ENCODE data around the gene PIK3CB.
"Not testable (repeated sequence)": the region's sequence is repeated elsewhere in the genome, so short reads cannot be mapped to it uniquely, and the experiment has no call there.

PIK3CB gene

DNA sequence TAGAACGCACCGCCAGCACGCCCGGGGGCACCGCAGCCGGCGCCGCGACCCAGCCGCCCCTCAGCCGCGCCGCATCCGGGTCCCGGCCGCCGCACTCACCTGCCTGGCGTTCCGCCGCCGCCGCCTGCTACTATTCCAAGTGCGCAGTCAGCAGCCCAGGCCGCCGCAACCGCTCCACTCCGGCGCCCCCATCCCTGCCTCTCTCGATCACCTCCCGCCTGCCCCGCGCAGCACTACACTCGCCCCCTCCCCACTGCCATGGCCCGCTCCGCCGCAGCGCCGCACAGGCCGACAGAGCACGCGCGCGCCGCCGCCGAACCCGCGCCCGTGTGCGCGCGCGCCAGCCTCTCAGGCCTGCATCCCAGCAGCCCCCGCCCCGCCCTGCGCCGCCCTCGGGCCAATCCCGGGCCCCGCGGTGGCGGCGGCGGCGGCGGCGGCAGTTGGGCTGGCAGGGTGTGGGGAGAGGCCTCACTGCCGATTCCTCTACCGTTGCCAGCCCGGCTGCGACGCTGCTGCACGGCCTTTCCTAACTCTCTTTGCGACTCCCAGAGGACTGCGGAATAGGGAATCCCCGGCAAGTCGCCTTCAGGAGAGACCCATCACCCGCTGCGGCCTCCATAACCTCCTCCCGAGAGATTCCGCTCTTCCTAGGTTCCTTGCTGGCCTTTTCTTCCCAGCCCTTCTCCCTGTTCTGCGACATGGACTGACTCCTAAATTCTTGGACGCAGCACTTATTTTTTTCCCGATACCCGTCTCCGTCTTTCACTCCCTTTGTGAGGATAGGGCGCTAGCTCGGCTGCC, at the start of gene PIK3CB:
Gene PIK3CB, minus strand, starts transcription at position 333 of the 801 bp plus-strand sequence. CDS start 75,585 bp downstream, outside the sequence.
- peak; percentile 83 for DNase-seq

GRCh38 chr3:138881233-138881632, 46.5 kb upstream of the PIK3CB start:
- no peak for DNase-seq

GRCh38 chr3:138879541-138880380, 45.0 kb upstream of the PIK3CB start:
- DNase-seq = no peak

DNA sequence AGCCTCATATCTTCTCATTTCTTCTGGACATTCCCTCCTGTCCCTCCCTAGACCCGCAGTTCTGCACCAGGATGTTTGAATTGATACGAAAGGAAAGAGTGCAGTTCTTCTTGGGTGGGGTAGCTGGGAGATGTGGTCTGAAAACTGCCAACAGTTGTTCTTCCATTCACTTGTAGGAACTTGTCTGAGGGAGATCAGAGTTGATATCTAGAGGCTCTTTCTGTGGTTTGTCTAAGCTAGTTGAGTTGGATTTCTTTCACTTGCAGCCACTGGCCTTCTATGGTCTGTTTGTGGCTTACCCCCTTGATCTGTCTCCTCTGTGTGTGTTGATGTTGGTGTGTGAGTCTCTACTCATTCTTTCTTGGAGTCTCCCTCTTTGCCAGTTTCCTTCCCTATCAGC, 42.5 kb upstream of the PIK3CB start:
- no peak for DNase-seq

- DNase-seq = peak; percentile 10
Observed at GRCh38 chr3:138875754-138876664, 41.3 kb upstream of the PIK3CB start.

DNA sequence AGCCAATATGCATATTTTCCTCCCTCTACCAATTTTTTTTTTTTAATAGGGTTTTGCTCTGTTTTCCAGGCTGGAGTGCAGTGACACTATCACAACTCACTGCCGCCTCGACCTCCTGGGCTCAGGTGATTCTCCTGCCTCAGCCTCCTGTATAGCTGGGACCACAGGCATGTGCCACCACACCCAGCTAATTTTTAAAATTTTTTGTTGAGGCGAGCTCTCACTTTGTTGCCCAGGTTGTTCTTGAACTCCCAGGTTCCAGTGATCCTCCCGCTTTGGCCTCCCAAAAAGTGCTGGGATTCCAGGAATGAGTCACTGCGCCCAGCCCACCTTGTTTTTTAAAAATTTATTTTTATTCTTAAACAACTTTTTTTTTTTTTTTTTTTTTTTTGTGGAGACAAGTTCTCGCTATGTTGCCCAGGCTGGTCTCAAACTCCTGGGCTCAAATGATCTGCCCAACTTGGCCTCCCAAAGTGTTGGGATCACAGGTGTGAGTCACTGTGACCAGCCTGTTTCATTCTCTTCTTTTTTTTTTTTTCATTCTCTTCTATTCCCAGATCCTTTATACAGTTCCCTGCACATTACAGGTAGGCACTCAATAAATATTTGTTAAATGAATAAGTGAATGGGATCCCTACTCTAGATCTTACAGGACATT, 40.5 kb upstream of the PIK3CB start:
- no peak for DNase-seq

GRCh38 chr3:138873471-138874278, 38.9 kb upstream of the PIK3CB start:
- no peak for DNase-seq

- DNase-seq = no peak
Observed at GRCh38 chr3:138872632-138873031, 37.9 kb upstream of the PIK3CB start.

- DNase-seq = no peak
Observed at GRCh38 chr3:138867996-138868395, 33.3 kb upstream of the PIK3CB start.

DNA sequence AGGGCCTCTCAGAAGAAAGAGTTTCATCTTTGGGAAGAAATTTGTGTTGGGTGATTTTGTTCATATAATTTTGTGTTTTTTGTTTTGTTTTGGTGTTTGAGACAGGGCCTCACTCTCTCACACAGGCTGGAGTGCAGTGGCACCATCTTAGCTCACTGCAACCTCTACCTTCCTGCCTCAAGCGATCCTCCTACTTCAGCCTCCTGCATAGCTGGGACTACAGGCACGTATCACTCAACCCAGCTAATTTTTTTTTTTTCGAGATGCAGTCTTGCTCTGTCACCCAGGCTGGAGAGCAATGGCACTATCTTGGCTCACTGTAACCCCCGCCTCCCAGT, 29.0 kb upstream of the PIK3CB start:
- DNase-seq = no peak

DNA sequence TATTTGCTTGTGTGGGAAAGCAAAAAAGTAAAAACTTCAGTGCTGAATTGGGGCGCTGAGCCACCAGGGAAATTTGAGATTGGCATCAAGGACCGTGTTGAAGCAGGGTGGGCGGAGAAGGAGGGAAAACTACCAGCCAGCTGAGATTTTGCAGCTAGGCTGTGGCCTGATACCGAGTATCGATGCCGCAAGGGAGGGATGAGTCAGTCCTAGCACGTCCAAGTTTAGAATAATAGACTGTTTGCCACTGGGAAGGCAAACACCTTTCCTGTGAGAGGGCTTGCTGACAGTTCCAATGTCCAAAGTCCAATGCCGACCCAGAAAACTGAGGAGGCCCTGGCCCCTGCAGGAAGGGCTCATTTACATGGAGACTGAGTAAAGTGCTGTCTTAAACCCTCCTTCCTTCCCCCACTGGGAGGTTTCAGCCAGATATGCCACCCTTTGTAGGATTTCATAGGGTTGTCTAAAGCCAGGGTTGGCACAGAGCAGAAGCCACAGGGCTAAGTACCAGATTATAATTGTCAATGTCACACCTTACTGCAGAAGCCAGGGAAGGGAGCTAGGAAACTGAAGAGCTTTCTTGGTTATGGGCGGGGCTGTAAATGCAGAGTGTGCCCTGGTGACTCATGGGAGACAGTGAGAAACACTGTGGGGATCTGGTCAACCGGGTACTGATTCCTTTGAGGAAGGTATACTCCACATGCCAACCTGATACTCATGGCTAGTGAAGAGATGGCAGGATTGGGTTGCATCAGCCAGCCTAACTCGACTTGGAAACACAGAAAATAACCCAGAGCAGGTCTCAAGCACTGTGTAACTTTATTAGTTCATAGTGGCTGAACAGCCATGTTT, 28.4 kb upstream of the PIK3CB start:
- DNase-seq = no peak

DNA sequence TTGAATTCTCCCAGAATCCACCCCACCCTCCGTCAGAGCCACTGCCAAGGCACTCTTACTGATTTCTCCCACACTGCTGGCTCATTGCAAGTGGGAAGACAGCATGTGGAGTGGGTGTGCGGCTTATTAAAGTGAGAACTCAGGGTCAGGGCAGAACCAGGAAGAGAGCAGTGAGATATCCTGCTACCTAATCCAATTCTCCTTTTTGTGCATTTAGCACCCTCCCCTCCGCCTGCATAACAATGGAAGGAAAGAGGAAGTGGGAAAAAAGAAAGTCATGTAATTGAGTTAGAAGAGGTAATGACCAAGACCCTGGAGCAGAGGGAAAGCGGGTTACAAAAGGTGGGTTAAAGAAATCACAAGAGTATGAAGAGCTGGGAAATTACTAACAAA, 27.8 kb upstream of the PIK3CB start:
- DNase-seq = no peak

DNA sequence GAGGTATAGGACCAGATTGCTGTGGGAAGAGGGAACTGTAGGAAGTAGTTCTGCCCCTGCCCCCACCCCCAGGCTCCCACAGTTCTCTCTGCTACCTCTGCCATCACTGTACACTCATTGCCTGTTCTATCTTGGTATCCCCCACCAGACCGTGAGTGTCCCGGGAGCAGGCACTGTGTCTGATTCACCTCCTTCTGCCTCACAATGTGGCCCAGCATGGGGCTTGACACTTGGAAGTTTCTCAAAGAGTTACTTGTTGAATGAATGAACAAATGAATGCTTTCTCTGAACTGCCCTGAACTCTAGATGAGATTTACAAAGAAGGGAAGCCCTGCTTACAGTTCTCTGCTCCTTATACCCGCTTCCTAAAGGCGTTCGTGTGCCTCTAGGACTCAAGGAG, 27.1 kb upstream of the PIK3CB start:
- no peak for DNase-seq

DNA sequence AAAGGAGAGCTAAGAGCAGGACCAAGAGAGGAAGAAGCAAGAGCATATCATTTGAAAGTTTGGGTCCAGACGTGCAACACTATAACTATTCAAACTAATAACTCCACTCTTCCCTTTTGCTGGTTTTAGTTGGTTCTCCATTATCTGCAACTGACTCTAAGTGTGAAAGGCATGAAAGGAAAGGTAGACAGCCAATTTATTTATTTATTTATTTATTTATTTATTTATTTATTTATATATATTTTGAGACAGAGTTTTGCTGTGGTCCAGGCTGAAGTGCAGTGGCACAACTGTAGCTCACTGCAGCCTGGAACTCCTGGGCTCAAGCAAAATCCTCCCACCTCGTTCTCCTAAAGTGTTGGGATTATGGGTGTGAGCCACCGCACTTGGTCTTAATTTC, 22.1 kb upstream of the PIK3CB start:
- DNase-seq = no peak

GRCh38 chr3:138854940-138855339, 20.2 kb upstream of the PIK3CB start:
- no peak for DNase-seq

GRCh38 chr3:138854204-138854603, 19.5 kb upstream of the PIK3CB start:
- no peak for DNase-seq

GRCh38 chr3:138850151-138850550, 15.4 kb upstream of the PIK3CB start:
- no peak for DNase-seq

DNA sequence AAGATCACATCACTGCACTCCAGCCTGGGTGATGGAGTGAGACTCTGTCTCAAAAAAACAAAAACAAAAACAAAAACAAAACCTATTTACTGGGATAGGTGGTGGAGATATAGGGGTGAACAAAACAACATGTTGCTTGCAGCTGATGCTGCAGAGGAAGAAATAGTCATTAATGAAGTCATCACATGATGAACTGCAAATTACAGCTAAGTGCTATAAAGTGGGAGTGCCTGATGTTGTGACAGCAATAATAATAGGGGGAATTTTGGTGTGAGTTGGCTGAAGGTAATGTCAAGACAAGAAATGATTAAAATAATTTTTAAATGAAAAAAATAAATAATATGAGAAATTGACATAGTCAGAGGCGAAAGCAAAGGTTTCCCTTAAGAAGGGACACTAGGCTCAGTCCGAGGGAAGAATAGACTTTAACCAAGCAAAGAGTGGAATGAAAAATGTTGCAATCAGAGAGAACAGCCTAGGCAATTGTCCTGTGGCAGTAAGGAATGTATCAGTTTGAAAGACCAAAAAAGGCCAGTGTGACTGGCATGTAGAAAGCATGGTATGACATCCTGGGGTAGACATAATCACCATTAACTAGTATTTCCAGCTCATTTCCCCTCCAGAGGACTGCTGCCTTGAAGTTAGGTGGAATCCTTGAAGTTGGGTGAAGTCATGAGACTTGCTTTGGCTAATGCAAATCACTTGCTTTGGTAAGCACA, 14.7 kb upstream of the PIK3CB start:
- no peak for DNase-seq

- DNase-seq = no peak
Observed at GRCh38 chr3:138848696-138849095, 14.0 kb upstream of the PIK3CB start.

DNA sequence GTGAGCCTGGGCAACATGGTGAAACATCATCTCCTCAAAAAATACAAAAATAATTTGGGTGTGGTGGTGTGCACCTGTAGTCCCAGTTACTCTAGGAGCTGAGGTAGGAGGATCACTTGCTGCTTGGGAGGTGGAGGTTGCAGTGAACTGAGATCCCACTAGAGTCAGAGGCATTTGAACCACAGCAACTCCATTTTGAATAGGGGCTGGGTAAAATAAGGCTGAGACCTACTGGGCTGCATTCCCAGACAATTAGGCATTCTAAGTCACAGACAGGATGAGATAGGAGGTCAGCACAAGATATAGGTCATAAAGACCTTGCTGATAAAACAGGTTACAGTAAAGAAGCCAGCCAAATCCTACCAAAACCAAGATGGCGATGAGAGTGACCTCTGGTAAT, 12.1 kb upstream of the PIK3CB start:
- not testable (repeated sequence) for DNase-seq

Measured in CD4-positive, alpha-beta T cell treated with Interleukin-17A for 1 hour (primary cell).